Effector memory CD8-positive, alpha-beta T cell (primary cell): ENCODE results near the gene GOLGA8F.
"Not testable (repeated sequence)": the region's sequence is repeated elsewhere in the genome, so short reads cannot be mapped to it uniquely, and the experiment has no call there.

Source experiments
- ATAC-seq: fragments of 150-1000 bp; cut with Tn5 transposase; replicated peaks from 2 replicates; pipeline ENCODE4 v1.10.0; 2021; ENCODE audit warnings: mild to moderate bottlenecking, moderate library complexity
- DNase-seq, 3 experiments: peaks; one replicate each; pipeline ENCODE4 v3.0.0; 2021
- H3K27ac Mint-ChIP-seq, 2 donors: one replicate each; pipeline ENCODE4 v1.8.0; 2022; ENCODE audit warnings: mild to moderate bottlenecking in 2 of 2, mixed read lengths in 2 of 2, moderate library complexity in 2 of 2
- H3K27me3 Mint-ChIP-seq, 2 donors: one replicate each; pipeline ENCODE4 v1.8.0; 2022; ENCODE audit warnings: mixed read lengths in 2 of 2
- H3K36me3 Mint-ChIP-seq: one replicate; pipeline ENCODE4 v1.8.0; 2022; ENCODE audit warnings: mild to moderate bottlenecking, moderate library complexity, mixed read lengths; ENCODE audit not compliant: insufficient read depth
- H3K4me1 Mint-ChIP-seq, 2 donors: one replicate each; pipeline ENCODE4 v1.8.0; 2022; ENCODE audit warnings: low read depth in 2 of 2, mixed read lengths in 2 of 2
- H3K4me3 Mint-ChIP-seq, 2 donors: one replicate each; pipeline ENCODE4 v1.8.0; 2022; ENCODE audit warnings: mild to moderate bottlenecking in 2 of 2, mixed read lengths in 2 of 2, moderate library complexity in 2 of 2
- H3K9me3 Mint-ChIP-seq, 2 donors: one replicate each; pipeline ENCODE4 v1.8.0; 2022; ENCODE audit warnings: mixed read lengths in 2 of 2
- total RNA-seq, 9 experiments: gene quantifications; one replicate each; lab custom pipeline; 2026; lab: John Stamatoyannopoulos, UW

The GOLGA8F gene, protein sequence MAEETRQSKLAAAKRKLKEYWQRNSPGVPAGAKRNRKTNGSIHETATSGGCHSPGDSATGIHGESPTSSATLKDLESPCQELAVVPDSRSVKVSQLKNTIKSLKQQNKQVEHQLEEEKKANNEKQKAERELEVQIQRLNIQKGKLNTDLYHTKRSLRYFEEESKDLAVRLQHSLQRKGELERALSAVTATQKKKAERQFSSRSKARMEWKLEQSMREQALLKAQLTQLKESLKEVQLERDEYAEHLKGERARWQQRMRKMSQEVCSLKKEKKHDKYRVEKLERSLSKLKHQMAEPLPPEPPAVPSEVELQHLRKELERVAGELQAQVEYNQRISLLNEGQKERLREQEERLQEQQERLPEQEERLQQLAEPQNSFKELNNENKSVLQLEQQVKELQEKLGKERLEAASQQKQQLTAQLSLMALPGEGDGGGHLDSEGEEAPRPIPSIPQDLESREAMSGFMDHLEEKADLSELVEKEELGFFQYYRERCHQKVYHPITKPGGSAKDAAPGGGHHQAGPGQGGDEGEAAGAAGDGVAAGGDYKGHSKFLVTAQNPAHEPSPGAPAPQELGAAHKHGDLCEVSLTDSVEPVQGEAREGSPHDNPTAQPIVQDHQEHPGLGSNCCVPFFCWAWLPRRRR
- 0 to 0.29 (median 0) reads per million in 9 experiments for total RNA-seq

DNA sequence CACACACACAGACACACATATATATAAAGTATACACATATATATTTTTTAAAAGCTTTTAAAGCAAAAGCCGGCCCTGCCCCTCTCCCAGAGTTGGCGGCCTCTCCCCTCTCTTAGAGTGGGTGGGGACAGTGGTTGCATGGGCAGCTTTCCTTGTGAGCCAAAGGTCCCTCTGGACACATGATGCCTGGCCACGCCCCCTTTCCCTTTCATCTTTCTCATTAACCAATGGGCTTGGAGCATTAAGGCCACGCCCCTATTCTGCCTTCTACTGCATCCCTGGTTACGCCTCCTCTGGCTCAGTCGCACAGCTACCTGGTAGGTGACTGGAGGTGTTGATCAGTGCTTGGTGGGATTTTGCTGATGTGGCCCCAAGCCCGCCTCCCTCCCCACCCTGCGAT lies at the start of gene GOLGA8F:
Gene GOLGA8F, plus strand, starts transcription at position 301 of the 400 bp plus-strand sequence. Its CDS starts 98 bp downstream, at position 399.
- not testable (repeated sequence) for H3K27me3 Mint-ChIP-seq, H3K9me3 Mint-ChIP-seq, H3K27ac Mint-ChIP-seq, H3K4me3 Mint-ChIP-seq, H3K4me1 Mint-ChIP-seq, DNase-seq, ATAC-seq, H3K36me3 Mint-ChIP-seq

DNA sequence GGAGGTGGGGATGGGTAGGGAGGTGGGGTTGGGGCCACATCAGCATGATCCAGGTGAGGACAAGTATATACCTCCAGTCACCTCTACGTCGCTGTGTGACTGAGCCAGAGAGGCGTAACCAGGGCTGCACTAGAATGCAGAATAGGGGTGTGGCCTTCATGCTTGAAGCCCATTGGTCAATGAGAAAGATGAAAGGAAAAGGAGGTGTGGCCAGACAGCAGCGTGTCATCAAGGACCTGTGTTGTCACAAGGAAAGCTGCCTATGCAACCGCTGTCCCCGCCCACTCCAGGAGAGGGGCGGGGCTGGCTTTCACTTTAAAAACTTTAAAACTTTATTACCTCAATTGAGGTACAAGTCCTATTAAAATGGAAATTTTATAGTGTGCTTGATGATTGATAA lies 20.5 kb upstream of the GOLGA8F start, which contains the start of gene GOLGA6L24:
Gene GOLGA6L24, minus strand, starts transcription at position 101 of the 400 bp plus-strand sequence. Its CDS starts 61 bp downstream, at position 40.
- not testable (repeated sequence) for H3K9me3 Mint-ChIP-seq, H3K27me3 Mint-ChIP-seq, H3K27ac Mint-ChIP-seq, H3K36me3 Mint-ChIP-seq, H3K4me1 Mint-ChIP-seq, H3K4me3 Mint-ChIP-seq, ATAC-seq, DNase-seq

DNA sequence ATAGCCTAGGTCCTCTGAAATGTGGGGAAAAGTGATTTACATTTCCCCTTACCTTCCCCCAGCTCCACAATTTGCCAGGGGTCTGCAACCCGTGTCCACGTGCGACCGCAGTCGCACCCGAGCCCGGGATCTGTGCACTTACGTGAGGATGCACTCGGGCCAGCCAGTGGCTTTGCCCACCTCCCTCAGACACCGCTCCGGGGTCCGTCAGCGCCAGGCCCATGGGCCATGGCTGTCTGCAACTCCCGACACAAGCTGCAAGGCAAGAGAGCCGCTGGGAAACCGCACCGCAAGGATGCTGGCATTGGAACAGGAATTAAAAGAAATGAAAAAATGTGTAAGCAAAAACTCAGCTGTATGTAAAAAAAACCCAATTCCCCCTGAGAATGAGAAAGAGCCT lies 13.0 kb upstream of the GOLGA8F start:
- H3K4me1 Mint-ChIP-seq, DNase-seq, H3K9me3 Mint-ChIP-seq, H3K27ac Mint-ChIP-seq, H3K4me3 Mint-ChIP-seq, H3K36me3 Mint-ChIP-seq, ATAC-seq, H3K27me3 Mint-ChIP-seq: not testable (repeated sequence)

DNA sequence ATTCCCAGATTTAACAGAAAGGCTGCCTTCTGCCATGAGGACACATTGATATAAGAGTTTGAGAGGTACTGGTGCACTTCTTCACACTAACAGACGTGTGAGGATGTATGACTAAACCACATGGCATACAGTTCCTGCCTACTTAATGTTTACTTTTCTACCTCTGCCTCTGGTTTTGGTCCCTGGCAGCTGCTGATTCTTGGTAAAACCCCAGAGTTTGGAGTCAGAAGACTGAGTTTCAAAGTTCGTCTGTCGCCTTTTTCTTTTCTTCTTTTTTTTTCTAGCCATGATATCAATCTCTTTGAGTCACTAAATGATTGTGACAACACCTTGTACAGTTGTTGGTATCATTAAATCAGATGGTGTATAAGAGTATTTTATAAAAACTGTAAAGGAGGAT lies 1.6 kb downstream of the GOLGA8F start:
- not testable (repeated sequence) for H3K36me3 Mint-ChIP-seq, ATAC-seq, H3K27me3 Mint-ChIP-seq, H3K4me3 Mint-ChIP-seq, H3K9me3 Mint-ChIP-seq, DNase-seq, H3K27ac Mint-ChIP-seq, H3K4me1 Mint-ChIP-seq

DNA sequence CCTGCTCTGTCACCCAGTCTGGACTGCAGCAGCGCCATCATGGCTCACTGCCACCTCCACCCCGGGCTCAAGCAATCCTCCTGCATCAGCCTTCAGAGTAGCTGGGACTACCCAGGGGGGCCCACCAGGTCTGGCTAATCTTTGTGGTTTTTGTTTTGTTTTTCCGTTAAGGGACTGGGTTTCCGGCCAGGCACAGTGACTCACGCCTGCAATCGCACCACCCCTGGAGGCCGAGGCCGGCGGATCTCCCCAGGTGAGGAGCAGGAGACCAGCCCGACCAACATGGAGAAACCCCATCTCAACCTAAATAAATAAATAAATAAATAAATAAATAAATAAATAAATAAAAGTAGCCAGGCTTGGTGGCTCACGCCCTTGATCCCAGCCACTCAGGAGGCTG lies 17.6 kb downstream of the GOLGA8F start:
- not testable (repeated sequence) for H3K9me3 Mint-ChIP-seq, ATAC-seq, H3K4me1 Mint-ChIP-seq, H3K27ac Mint-ChIP-seq, H3K27me3 Mint-ChIP-seq, H3K36me3 Mint-ChIP-seq, DNase-seq, H3K4me3 Mint-ChIP-seq

DNA sequence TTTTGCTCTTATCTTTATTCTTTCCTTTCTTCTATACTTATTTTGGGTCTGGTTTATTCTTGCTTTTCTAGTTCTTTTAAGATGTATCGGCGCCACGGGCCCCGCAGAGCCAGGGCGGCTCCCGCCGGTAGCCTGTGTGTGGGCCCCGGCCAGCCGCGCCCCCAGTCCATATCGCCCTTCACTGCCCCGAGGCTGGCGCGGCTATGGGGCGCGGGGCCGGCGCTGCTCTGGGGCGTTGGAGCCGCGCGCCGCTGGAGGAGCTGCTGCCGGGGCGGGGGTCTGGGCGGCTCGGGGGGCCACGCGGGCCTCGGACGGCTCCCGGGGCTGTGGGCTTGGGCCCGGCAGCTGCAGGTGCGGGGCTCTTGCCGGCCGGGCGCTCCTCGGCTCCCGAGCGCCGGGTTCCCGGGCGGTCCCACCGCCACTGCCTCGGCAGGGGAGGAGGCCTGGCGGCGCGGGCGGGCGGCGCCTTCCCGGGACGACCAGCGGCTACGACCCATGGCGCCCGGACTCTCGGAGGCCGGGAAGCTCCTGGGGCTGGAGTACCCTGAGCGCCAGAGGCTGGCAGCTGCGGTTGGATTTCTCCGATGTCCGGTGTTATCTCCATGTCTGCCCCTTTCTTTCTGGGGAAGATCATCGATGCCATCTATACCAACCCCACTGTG lies 24.4 kb downstream of the GOLGA8F start:
- not testable (repeated sequence) for H3K36me3 Mint-ChIP-seq, H3K4me3 Mint-ChIP-seq, H3K27ac Mint-ChIP-seq, H3K9me3 Mint-ChIP-seq, H3K27me3 Mint-ChIP-seq, DNase-seq, H3K4me1 Mint-ChIP-seq, ATAC-seq

DNA sequence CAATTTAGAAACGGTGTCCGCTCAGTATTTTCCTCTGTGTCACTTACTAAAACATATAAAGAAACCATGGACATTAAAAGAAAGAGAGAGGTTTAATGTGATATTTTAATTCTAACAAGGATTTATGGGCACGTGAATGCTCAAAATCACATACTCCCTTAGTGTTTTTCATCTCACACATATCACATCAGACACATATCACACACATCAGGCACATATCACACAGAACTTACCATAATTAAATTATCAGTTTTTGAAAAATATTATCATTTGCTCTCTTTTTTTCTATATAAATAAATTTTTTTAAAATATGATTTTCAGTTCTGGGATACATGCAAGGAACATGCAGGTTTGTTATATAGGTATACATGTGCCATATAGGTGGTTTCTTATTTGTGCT lies 42.0 kb downstream of the GOLGA8F start:
- not testable (repeated sequence) for H3K4me3 Mint-ChIP-seq, H3K36me3 Mint-ChIP-seq, ATAC-seq, DNase-seq, H3K27ac Mint-ChIP-seq, H3K9me3 Mint-ChIP-seq, H3K4me1 Mint-ChIP-seq, H3K27me3 Mint-ChIP-seq

DNA sequence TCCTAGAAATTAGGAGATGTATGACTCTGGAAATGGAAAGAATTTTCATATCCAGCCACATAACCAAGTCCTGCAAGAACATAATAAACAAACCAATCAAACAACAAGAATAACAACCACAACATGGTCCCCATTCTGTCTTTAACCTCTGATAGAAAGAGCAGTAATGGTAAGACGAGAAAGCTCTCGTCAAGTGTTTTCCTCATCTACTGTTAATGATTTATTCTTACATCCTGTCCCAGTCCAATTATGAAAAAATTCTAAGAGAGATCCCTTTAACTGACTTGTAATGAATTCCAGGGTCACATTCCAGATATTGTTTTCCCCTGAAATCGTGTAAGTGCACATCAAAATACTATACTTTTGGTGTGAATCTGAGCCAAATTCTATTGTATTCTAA lies 57.1 kb downstream of the GOLGA8F start:
- not testable (repeated sequence) for H3K27me3 Mint-ChIP-seq

More for the DNA sequence above, 57.1 kb downstream of the GOLGA8F start:
- H3K4me3 Mint-ChIP-seq, H3K36me3 Mint-ChIP-seq, H3K9me3 Mint-ChIP-seq, H3K4me1 Mint-ChIP-seq, H3K27ac Mint-ChIP-seq, DNase-seq, ATAC-seq: not testable (repeated sequence)
